ENCODE measurements around the gene SLIT3.
"Not testable (repeated sequence)": the region's sequence is repeated elsewhere in the genome, so short reads cannot be mapped to it uniquely, and the experiment has no call there.

SLIT3 gene

GRCh38 chr5:168663276-168664004, 637.5 kb downstream of the SLIT3 start:
- DNase-seq (ENCODE audit: low read depth in 1 of 2, low spot score in 1 of 2), result no peak

GRCh38 chr5:168661593-168662485, 639.1 kb downstream of the SLIT3 start:
- no peak for DNase-seq (ENCODE audit: low read depth in 1 of 2, low spot score in 1 of 2)

- DNase-seq (ENCODE audit: low read depth in 1 of 2, low spot score in 1 of 2), result no peak
Measured at GRCh38 chr5:168660691-168661090, 640.2 kb downstream of the SLIT3 start.

GRCh38 chr5:168659286-168659847, 641.6 kb downstream of the SLIT3 start:
- DNase-seq (ENCODE audit: low read depth in 1 of 2, low spot score in 1 of 2), result no peak

- no peak for DNase-seq (ENCODE audit: low read depth in 1 of 2, low spot score in 1 of 2)
Measured at GRCh38 chr5:168658394-168658793, 642.5 kb downstream of the SLIT3 start.

GRCh38 chr5:168656633-168657032, 644.3 kb downstream of the SLIT3 start:
- DNase-seq (ENCODE audit: low read depth in 1 of 2, low spot score in 1 of 2), result no peak

GRCh38 chr5:168655316-168655715, 645.6 kb downstream of the SLIT3 start:
- DNase-seq (ENCODE audit: low read depth in 1 of 2, low spot score in 1 of 2), result no peak

GRCh38 chr5:168654211-168654721, 646.7 kb downstream of the SLIT3 start:
- no peak for DNase-seq (ENCODE audit: low read depth in 1 of 2, low spot score in 1 of 2)

- no peak for DNase-seq (ENCODE audit: low read depth in 1 of 2, low spot score in 1 of 2)
Measured at GRCh38 chr5:168653626-168654025, 647.3 kb downstream of the SLIT3 start.

GRCh38 chr5:168651648-168652047, 649.3 kb downstream of the SLIT3 start:
- no peak for DNase-seq (ENCODE audit: low read depth in 1 of 2, low spot score in 1 of 2)

GRCh38 chr5:168649306-168649705, 651.6 kb downstream of the SLIT3 start:
- DNase-seq (ENCODE audit: low read depth in 1 of 2, low spot score in 1 of 2), result no peak

- no peak for DNase-seq (ENCODE audit: low read depth in 1 of 2, low spot score in 1 of 2)
Measured at GRCh38 chr5:168648576-168648975, 652.4 kb downstream of the SLIT3 start.

- no peak for DNase-seq (ENCODE audit: low read depth in 1 of 2, low spot score in 1 of 2)
Measured at GRCh38 chr5:168648016-168648415, 652.9 kb downstream of the SLIT3 start.

GRCh38 chr5:168647083-168647482, 653.9 kb downstream of the SLIT3 start:
- no peak for DNase-seq (ENCODE audit: low read depth in 1 of 2, low spot score in 1 of 2)

- DNase-seq (ENCODE audit: low read depth in 1 of 2, low spot score in 1 of 2), result no peak
Measured at GRCh38 chr5:168646335-168646734, 654.6 kb downstream of the SLIT3 start.

- no peak for DNase-seq (ENCODE audit: low read depth in 1 of 2, low spot score in 1 of 2)
Measured at GRCh38 chr5:168645195-168645594, 655.7 kb downstream of the SLIT3 start.

GRCh38 chr5:168642019-168642418, 658.9 kb downstream of the SLIT3 start:
- no peak for DNase-seq (ENCODE audit: low read depth in 1 of 2, low spot score in 1 of 2)

GRCh38 chr5:168638846-168639245, 662.1 kb downstream of the SLIT3 start:
- not testable (repeated sequence) for DNase-seq (ENCODE audit: low read depth in 1 of 2, low spot score in 1 of 2)

GRCh38 chr5:168637793-168638192, 663.1 kb downstream of the SLIT3 start:
- DNase-seq (ENCODE audit: low read depth in 1 of 2, low spot score in 1 of 2), result no peak

GRCh38 chr5:168637281-168637680, 663.7 kb downstream of the SLIT3 start:
- DNase-seq (ENCODE audit: low read depth in 1 of 2, low spot score in 1 of 2), result no peak

- not testable (repeated sequence) for DNase-seq (ENCODE audit: low read depth in 1 of 2, low spot score in 1 of 2)
Measured at GRCh38 chr5:168630958-168631357, 670.0 kb downstream of the SLIT3 start.

All from stimulated activated CD4-positive, alpha-beta T cell treated with anti-CD3 and anti-CD28 coated beads, Interleukin-15, amount 100 ng/mL, for 1 hour (primary cell).